Measurements from ENCODE around the gene MAGI2. TPM values are rescaled to one million over a fixed set of nuclear protein-coding genes. Genes with fewer than 3 reads are reported as not detected.

The MAGI2 gene
- polyA plus RNA-seq, 3 donors from 2014 or later = not detected

GRCh38 chr7:78225534-78225933, 1227.9 kb downstream of the MAGI2 start:
- H3K27ac Mint-ChIP-seq = no peak overlapping the region
- no peaks in the 10 kb centered on the region for H3K36me3 Mint-ChIP-seq
- peaks cover 0 to 5% (median 3%) of the 10 kb centered on the region in 6 donors for H3K9me3 Mint-ChIP-seq

DNA sequence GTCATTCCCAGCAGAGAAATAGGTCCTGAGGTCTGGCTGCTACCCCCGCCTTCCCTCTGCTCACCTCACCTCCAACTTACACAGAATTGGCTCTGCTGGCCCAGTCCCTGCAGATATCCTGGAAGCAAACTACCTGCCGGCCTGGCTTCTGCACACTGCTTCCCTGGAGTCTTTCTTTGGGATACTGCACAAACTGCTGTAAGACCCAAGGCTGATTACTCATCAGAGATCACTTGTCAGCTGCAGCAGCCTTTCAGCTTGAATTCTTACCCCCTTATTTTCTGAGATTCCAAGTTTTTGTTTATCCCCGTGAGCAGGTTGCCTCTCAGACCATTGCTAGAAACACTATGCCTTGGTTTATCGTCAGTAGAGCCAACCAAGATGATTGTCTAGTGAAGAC, 1228.5 kb downstream of the MAGI2 start:
- Mint-ChIP-seq H3K36me3 (no peaks in the 10 kb centered on the region), H3K27me3 (ENCODE audit: low read depth in 3 of 3) (peaks cover 0 to 2% (median 2%) of the 10 kb centered on the region in 3 donors), H3K27ac (no peak overlapping the region), H3K4me1 (no peaks in the 10 kb centered on the region), H3K9me3 (peaks cover 0 to 5% (median 3%) of the 10 kb centered on the region in 6 donors), H3K4me3 (no peak overlapping the region)
- no peak for DNase-seq

More at GRCh38 chr7:78225534-78225933, 1227.9 kb downstream of the MAGI2 start:
- peaks cover 0 to 2% (median 2%) of the 10 kb centered on the region in 3 donors for H3K27me3 Mint-ChIP-seq (ENCODE audit: low read depth in 3 of 3)
- no peak overlapping the region for H3K4me3 Mint-ChIP-seq
- H3K4me1 Mint-ChIP-seq = no peaks in the 10 kb centered on the region
- no peak for DNase-seq

DNA sequence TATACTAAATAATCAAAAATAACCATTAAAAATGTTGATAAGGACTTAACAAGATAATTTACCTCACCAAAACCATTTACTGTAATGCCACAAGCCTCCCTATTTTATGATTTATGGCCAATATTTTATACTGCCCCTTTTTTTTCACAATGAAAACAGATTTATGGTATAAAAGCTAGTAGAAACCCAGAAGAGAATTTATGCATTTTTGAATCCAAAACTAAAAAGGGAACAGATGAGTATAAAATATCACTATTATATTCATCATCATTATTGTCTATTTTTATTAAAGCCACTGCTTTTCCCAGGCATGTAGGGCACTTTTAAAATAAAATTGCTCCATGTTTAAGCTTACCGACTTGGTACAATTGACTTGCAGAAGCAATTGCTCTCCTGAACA, 1229.9 kb downstream of the MAGI2 start:
- Mint-ChIP-seq H3K27me3 (ENCODE audit: low read depth in 3 of 3) (peaks cover 0 to 5% (median 2%) of the 10 kb centered on the region in 3 donors), H3K36me3 (no peaks in the 10 kb centered on the region), H3K4me3 (no peak overlapping the region), H3K4me1 (no peaks in the 10 kb centered on the region), H3K27ac (no peak overlapping the region), H3K9me3 (peaks cover 0 to 5% (median under 1%) of the 10 kb centered on the region in 6 donors)
- DNase-seq = no peak

DNA sequence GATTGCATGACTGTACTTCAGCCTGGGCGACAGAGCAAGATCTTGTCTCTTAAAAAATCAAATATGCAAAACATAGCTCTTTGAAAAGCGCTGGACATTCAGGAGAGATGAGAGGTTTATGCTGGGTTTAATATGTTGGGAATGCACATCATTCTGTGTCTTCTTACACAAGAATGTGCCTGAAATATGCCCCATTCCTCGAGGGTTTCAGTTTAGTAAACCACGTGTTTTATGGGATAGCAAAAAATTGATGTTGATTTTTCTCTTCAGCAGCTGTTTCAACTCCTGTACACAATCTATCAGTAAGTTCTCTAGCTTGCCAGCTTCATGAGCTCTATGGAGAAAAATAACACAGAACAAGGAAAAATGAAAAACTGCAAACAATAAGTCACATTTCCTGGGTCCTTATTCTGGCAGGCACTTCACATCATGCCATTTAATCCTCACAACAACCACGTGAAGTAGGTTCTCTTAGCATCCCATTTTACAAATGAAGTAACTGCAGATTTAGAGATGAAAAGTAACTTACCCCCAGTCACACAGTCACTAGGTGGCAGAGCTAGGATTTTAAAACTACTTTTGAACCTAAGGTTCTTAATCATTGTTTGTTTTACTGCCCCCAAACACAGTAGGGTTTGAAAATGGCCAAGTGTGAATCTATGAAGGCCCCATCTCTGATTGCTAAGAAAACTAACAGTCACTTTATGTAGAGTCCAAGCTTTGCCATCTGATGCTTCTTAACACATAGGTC, 1231.3 kb downstream of the MAGI2 start:
- Mint-ChIP-seq H3K27ac (no peak overlapping the region), H3K4me1 (no peaks in the 10 kb centered on the region), H3K36me3 (no peaks in the 10 kb centered on the region), H3K27me3 (ENCODE audit: low read depth in 3 of 3) (peaks cover 0 to 5% (median 2%) of the 10 kb centered on the region in 3 donors), H3K9me3 (peaks cover 0 to 5% (median under 1%) of the 10 kb centered on the region in 6 donors), H3K4me3 (no peak overlapping the region)
- DNase-seq = no peak

DNA sequence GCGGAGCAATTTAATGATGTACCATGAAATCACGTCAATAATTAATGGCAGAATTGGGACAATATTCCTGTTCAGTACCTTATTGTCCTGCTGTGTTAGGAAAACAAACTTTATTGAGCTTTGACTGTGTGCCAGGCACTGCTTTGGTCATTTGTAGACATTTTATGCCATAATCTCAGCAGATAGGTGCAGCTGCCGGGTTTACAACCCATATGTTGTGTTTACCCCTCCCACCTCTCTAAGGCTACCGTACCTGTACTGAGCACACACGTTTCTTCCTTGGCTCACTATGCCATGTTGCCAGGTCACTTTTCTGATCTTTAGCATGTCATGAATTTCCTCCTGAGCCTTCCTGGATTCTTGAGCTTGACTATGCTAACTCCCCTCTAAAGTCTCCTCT, 1232.7 kb downstream of the MAGI2 start:
- Mint-ChIP-seq H3K27ac (no peak overlapping the region), H3K4me3 (no peak overlapping the region)

DNA sequence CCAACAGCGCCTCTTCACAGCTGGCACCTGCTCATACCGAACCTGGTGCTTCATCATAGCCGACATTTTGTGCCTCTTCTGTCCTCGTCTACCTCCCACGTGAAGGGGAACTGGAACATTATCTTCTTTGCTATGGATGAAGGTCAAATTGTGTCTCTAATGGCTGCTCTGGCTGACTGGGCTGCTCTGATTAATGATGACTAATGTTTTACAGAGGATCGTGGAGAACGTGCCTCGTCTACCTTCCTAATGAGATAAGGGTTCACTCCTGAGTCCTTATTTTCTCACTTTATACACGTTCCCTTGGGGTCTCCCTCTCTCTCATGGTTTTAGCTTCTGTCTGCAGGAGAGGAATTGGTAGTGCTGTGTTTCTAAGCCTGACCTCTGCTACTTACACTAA, 1234.6 kb downstream of the MAGI2 start:
- no peak overlapping the region for H3K4me3 Mint-ChIP-seq
- no peaks in the 10 kb centered on the region for H3K36me3 Mint-ChIP-seq
- DNase-seq = no peak
- H3K27me3 Mint-ChIP-seq (ENCODE audit: low read depth in 3 of 3) = peaks cover 0 to 5% (median 1%) of the 10 kb centered on the region in 3 donors
- no peaks in the 10 kb centered on the region for H3K4me1 Mint-ChIP-seq
- no peak overlapping the region for H3K27ac Mint-ChIP-seq
- peaks cover 0 to 5% (median 0%) of the 10 kb centered on the region in 6 donors for H3K9me3 Mint-ChIP-seq

More for the DNA sequence above, 1232.7 kb downstream of the MAGI2 start:
- Mint-ChIP-seq H3K9me3 (peaks cover 0 to 5% (median under 1%) of the 10 kb centered on the region in 6 donors), H3K27me3 (ENCODE audit: low read depth in 3 of 3) (peaks cover 0 to 5% (median 2%) of the 10 kb centered on the region in 3 donors), H3K36me3 (no peaks in the 10 kb centered on the region), H3K4me1 (no peaks in the 10 kb centered on the region)
- no peak for DNase-seq

GRCh38 chr7:78218051-78218450, 1235.4 kb downstream of the MAGI2 start:
- no peak overlapping the region for H3K27ac Mint-ChIP-seq
- H3K4me1 Mint-ChIP-seq = no peaks in the 10 kb centered on the region
- H3K9me3 Mint-ChIP-seq = peaks cover 0 to 5% (median 0%) of the 10 kb centered on the region in 6 donors
- H3K36me3 Mint-ChIP-seq = no peaks in the 10 kb centered on the region
- no peak overlapping the region for H3K4me3 Mint-ChIP-seq
- H3K27me3 Mint-ChIP-seq (ENCODE audit: low read depth in 3 of 3) = peaks cover 0 to 5% (median 1%) of the 10 kb centered on the region in 3 donors
- no peak for DNase-seq

GRCh38 chr7:78215199-78215598, 1238.3 kb downstream of the MAGI2 start:
- Mint-ChIP-seq H3K27ac (no peak overlapping the region), H3K9me3 (peaks cover 0 to 7% (median 0%) of the 10 kb centered on the region in 6 donors), H3K36me3 (no peaks in the 10 kb centered on the region)

GRCh38 chr7:78213402-78213801, 1240.1 kb downstream of the MAGI2 start:
- no peaks in the 10 kb centered on the region for H3K4me1 Mint-ChIP-seq
- H3K27me3 Mint-ChIP-seq (ENCODE audit: low read depth in 3 of 3) = peaks cover 0 to 4% (median 0%) of the 10 kb centered on the region in 3 donors
- peaks cover 0 to 3% (median 0%) of the 10 kb centered on the region in 3 donors for H3K36me3 Mint-ChIP-seq
- DNase-seq = no peak
- H3K4me3 Mint-ChIP-seq = no peak overlapping the region
- no peak overlapping the region for H3K27ac Mint-ChIP-seq
- peaks cover 0 to 5% (median 1%) of the 10 kb centered on the region in 6 donors for H3K9me3 Mint-ChIP-seq

More at GRCh38 chr7:78215199-78215598, 1238.3 kb downstream of the MAGI2 start:
- H3K4me1 Mint-ChIP-seq = no peaks in the 10 kb centered on the region
- H3K4me3 Mint-ChIP-seq = no peak overlapping the region
- DNase-seq = no peak
- peaks cover 0 to 5% (median 1%) of the 10 kb centered on the region in 3 donors for H3K27me3 Mint-ChIP-seq (ENCODE audit: low read depth in 3 of 3)

DNA sequence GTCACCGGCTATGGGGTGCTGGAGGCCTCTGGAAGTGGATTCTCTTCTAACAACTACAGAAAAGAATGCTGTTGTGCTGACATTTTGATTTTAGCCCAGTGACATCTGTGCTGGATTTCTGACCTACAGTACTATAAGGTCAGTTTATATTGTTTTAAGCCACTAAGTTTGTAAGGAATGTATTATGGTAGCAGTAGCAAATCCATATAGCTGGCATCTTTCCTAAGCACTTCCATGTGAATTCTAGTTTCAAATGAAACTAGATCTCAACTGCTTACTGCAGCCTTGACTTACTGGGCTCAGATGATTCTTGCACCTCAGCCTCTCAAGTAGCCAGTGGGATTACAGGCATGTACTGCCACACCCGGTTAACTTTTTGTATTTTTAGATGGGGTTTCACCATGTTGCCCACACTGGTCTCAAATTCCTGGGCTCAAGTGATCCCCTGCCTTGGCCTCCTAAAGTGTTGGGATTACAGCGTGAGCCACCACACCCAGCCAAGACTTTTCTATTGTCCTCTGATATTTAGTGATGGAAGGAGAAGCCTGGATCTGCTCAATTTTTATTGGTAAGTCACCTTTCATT, 1240.9 kb downstream of the MAGI2 start:
- peaks cover 0 to 3% (median 0%) of the 10 kb centered on the region in 3 donors for H3K36me3 Mint-ChIP-seq
- H3K9me3 Mint-ChIP-seq = peaks cover 0 to 9% (median 3%) of the 10 kb centered on the region in 6 donors
- H3K27me3 Mint-ChIP-seq (ENCODE audit: low read depth in 3 of 3) = peaks cover 0 to 4% (median 0%) of the 10 kb centered on the region in 3 donors
- no peak overlapping the region for H3K4me3 Mint-ChIP-seq
- DNase-seq = no peak
- no peak overlapping the region for H3K27ac Mint-ChIP-seq
- no peaks in the 10 kb centered on the region for H3K4me1 Mint-ChIP-seq

- H3K9me3 Mint-ChIP-seq = peaks cover 0 to 9% (median 3%) of the 10 kb centered on the region in 6 donors
- H3K36me3 Mint-ChIP-seq = peaks cover 0 to 3% (median 0%) of the 10 kb centered on the region in 3 donors
- no peak overlapping the region for H3K4me3 Mint-ChIP-seq
- H3K27ac Mint-ChIP-seq = no peak overlapping the region
- peaks cover 0 to 3% (median 3%) of the 10 kb centered on the region in 3 donors for H3K27me3 Mint-ChIP-seq (ENCODE audit: low read depth in 3 of 3)
- no peak for DNase-seq
- H3K4me1 Mint-ChIP-seq = no peaks in the 10 kb centered on the region
Measured at GRCh38 chr7:78207269-78207668, 1246.2 kb downstream of the MAGI2 start.

DNA sequence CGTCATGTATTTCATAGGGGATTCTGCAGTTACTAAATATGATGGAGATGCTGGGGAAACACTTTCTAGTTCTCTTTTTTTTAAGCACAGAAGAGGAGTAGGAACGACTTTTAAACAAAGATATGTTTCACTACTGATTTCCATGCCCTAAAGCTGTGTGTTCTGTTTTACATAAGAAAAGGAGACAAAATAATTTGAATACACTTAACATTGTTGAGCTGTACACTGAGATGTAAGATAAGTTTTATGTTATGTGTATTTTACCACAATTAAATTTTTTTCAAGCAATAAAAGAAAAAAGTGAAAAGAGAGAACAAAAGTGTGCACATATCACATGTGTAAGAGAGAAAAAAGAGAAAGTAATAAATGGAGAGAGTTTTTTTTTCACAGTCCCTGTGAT, 1246.7 kb downstream of the MAGI2 start:
- H3K4me1 Mint-ChIP-seq = no peaks in the 10 kb centered on the region

DNA sequence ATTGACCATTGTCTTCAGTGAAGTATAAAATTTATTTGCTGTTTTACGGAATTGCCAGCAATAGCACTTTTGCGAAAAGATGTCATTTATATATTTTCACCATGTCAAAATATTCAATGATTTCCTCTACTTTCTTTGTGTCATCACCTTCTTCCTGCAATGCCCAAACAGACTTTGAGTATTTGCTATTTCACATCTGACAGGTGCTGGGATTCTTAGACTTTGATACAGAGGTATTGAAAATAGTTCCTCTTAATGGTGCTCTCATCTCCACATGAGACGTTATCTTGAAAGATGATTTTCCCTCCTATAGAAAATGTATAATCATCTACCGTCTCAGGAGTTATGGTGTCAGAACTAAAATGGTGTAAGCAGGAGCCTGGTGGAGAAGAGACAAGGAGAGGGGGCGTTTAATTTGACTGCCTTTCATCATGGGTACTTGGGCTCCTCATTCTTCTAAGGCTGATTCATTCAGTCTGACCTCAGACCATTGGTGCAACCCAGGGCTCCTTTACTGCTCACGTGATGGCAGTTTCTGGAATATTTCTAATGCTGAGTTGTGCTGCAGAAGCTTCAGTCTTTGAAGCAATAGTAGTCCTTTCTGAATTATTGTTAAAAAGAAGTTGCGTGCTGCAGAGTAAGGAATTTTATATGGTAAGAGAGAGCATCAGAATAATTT, 1250.3 kb downstream of the MAGI2 start:
- Mint-ChIP-seq H3K27ac (no peak overlapping the region), H3K9me3 (peaks cover 0 to 4% (median under 1%) of the 10 kb centered on the region in 6 donors), H3K4me3 (no peak overlapping the region), H3K36me3 (no peaks in the 10 kb centered on the region), H3K27me3 (ENCODE audit: low read depth in 3 of 3) (peaks cover 0 to 3% (median 0%) of the 10 kb centered on the region in 3 donors), H3K4me1 (no peaks in the 10 kb centered on the region)
- no peak for DNase-seq

More for the DNA sequence above, 1246.7 kb downstream of the MAGI2 start:
- no peak overlapping the region for H3K4me3 Mint-ChIP-seq
- peaks cover 0 to 3% (median 3%) of the 10 kb centered on the region in 3 donors for H3K27me3 Mint-ChIP-seq (ENCODE audit: low read depth in 3 of 3)
- peaks cover 0 to 9% (median 3%) of the 10 kb centered on the region in 6 donors for H3K9me3 Mint-ChIP-seq
- DNase-seq = no peak
- peaks cover 0 to 3% (median 0%) of the 10 kb centered on the region in 3 donors for H3K36me3 Mint-ChIP-seq
- H3K27ac Mint-ChIP-seq = no peak overlapping the region

Measured in immature natural killer cell (primary cell).